GM19395 (cell line): ENCODE measurements around the gene TRIM72.
A peak's percentile ranks its signal among the peaks of the same experiment; 100 is the strongest.
"Not testable (repeated sequence)": the region's sequence is repeated elsewhere in the genome, so short reads cannot be mapped to it uniquely, and the experiment has no call there.

Experiments
- ATAC-seq: cut with Tn5 transposase; IDR thresholded peaks from one replicate; pipeline ENCODE4 v1.9.1; 2021; ENCODE audit warnings: mild to moderate bottlenecking, moderate library complexity; ENCODE audit not compliant: unreplicated experiment

Gene TRIM72

DNA sequence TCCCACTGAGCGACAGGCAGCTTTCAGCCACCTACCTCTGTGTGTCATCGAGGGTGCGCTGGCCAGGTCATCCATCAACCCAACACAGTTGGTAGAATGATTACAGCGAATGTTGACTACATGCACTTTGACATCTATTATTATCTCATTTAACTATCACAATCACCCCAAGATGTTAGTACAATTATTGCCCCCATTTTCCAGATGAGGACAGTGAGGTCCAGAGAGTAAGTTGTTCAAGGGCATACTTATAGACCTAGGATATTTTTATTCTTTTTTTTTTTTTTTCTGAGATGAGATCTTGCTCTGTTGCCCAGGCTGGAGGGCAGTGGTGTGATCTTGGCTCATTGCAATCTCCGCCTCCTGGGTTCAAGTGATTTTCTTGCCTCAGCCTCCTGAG is 37.5 kb downstream of the TRIM72 start:
- ATAC-seq, result no peak

DNA sequence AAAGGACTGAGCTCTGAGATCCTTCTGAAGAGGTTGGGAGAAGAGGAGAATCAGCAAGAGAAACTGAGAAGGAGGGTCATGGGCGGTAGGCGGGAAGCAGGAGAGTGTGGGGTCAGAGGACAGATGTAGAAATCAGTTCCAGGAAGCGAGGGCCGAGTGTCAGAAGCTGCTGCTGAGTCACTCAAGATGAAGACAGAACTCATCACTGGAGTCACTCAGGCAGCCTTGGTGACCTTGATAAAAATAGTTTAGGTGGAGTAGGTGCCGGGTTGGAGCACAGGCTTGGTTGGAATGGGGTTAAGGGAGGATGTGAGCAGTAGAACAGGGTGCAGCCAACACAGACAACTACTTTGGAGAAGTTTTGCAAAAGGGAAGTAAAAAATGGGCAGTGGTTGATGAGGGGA is 39.7 kb downstream of the TRIM72 start:
- ATAC-seq, result no peak

- no peak for ATAC-seq
Observed at GRCh38 chr16:31256466-31256865, 42.5 kb downstream of the TRIM72 start.

GRCh38 chr16:31258366-31258765 is 44.4 kb downstream of the TRIM72 start:
- ATAC-seq, result no peak

GRCh38 chr16:31260136-31260931 is 46.4 kb downstream of the TRIM72 start:
- ATAC-seq, result no peak

DNA sequence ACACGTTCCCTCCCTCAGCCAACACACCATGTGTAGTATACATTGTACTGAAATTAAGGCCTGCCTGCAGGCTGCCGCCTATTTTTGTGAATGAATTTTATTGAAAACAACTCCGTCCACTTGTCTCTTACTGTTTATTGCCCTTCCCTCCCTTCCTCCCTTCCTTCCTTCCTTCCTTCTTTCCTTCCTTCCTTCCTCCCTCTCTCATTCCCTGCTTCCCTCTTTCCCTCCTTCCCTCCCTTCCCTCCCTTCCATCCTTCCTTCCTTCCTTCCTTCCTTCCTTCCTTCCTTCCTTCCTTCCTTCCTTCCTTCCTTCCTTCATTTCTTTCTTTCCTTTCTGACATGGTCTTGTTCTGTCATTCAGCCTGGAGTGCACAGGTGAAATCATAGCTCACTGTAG is 48.2 kb downstream of the TRIM72 start:
- ATAC-seq, result no peak

GRCh38 chr16:31265329-31266245 is 51.7 kb downstream of the TRIM72 start:
- ATAC-seq, result peak; percentile 83

- no peak for ATAC-seq
Observed at GRCh38 chr16:31267332-31268032, 53.6 kb downstream of the TRIM72 start.

- no peak for ATAC-seq
Observed at GRCh38 chr16:31268033-31268365, 54.1 kb downstream of the TRIM72 start.

DNA sequence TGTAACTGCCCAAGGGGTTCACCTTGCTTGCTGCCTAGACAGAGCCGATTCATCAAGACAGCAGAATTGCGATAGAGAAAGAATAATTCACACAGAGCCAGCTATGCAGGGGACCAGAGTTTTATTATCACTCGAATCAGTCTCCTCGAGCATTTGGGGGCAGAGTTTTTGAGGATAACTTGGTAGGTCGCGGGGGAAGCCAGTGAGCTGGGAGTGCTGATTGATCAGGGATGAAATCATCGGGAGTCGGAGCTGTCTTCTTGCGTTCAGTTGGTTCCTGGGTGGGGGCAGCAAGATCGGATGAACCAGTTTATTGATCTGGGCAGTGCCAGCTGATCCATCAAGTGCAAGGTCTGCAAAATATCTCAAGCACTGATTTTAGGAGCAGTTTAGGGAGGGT is 55.0 kb downstream of the TRIM72 start:
- no peak for ATAC-seq

- no peak for ATAC-seq
Observed at GRCh38 chr16:31269541-31269940, 55.6 kb downstream of the TRIM72 start.

GRCh38 chr16:31269973-31270372 is 56.1 kb downstream of the TRIM72 start:
- ATAC-seq, result not testable (repeated sequence)

DNA sequence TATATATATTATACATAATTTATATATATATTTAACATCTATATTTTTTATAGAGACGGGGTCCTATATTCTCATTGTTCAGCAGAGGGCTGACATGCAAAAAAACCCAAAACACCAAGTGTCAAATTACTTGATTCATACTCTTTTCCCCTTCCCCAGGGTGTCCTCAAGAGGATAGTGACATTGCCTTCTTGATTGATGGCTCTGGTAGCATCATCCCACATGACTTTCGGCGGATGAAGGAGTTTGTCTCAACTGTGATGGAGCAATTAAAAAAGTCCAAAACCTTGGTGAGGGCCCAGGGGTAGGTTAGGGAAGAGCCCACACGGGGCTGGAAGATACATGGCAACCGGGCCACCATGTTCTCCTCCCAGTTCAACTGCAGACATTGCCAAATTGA is 56.9 kb downstream of the TRIM72 start:
- ATAC-seq, result no peak

DNA sequence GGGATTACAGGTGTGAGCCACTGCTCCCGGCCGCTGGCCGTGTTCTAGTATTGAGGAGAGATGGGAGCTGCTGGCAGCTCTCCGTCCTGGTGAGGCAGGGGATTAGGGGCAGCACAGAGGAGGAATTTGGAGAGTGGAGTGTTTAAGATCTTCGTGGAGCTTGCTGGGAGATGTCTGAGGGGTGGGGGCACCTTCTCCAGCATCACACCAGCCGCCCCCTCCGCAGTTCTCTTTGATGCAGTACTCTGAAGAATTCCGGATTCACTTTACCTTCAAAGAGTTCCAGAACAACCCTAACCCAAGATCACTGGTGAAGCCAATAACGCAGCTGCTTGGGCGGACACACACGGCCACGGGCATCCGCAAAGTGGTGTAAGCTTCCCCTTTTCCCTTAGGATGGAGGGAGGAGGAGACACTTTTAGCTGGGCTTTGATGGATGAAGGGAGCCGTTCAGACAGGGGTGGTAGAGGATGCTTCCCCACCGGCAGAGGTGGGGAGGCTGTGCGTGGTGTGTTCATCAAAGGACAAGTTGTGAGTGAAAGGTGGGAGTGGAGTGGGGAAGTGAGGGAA is 57.8 kb downstream of the TRIM72 start:
- ATAC-seq, result no peak

- ATAC-seq, result no peak
Observed at GRCh38 chr16:31273187-31273586, 59.3 kb downstream of the TRIM72 start.

DNA sequence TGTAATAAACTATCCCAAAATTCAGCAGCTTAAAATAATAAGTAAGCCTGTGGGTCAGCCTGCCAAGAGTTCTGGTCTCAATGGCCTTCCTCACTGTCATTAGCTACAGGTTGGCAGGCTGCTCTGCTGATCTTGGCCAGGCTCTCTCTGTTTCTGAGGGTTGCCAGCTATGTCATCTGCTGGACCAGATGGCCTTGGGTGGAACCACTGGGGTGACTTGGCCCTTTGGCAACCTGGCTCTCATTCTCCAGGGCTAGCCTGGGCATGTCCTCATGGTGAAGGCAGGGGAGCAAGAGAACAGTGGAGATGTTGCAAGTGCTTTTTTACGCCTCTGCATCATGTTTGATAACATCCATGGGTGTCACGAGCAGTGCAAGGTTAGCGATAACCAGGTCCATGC is 59.8 kb downstream of the TRIM72 start:
- ATAC-seq, result no peak

DNA sequence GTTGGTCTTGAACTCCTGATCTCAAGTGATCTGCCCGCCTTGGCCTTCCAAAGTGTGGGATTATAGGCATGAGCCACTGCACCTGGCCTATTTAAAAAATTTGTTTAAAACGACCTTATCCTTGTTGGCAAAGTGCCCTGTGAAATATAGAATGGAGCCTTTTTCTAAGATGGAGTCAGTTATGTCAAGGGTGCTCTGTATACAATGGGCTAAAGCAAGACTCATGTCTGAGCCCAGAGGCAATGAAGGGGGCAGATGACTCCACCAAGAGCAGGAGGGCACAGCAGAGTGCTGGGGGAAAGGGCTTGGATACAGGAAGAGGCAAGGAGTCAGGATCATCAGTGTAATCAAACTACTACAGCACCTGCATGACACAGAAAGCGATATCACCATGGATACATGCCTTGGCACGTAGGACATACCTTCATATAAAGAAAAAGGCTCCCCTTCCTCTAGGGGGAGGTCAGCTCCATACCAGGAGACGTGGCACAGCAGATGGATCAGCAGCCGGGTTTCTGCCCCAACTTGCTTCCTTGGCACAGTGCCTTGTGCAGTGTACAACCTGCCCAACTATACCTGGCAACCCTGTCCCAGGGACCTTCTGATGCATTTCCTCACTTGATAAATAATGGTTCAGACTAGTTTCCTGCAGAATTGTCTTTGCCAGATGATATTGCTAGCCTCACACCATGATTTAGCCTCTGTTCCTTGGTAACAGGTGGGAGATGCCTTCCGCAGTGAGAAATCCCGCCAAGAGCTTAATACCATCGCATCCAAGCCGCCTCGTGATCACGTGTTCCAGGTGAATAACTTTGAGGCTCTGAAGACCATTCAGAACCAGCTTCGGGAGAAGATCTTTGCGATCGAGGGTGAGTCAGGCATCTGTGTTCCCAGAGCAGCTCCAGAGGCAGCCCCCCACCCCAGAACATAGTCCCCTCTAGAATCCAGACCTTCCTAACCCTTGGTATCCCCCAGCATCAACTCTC is 61.2 kb downstream of the TRIM72 start:
- ATAC-seq, result no peak

DNA sequence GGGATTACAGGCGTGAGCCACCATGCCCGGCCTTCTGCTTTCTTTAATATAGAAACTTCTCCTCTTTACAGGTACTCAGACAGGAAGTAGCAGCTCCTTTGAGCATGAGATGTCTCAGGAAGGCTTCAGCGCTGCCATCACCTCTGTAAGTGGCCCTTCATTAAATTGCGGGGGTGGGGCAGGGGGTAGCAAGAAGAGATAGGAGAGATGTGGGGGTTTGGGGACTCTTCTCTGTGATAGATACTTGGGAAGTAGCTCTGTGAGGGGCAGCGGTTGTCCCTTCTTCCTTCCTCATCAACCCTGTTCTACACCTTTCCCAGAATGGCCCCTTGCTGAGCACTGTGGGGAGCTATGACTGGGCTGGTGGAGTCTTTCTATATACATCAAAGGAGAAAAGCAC is 62.7 kb downstream of the TRIM72 start:
- no peak for ATAC-seq

- no peak for ATAC-seq
Observed at GRCh38 chr16:31277659-31278260, 63.8 kb downstream of the TRIM72 start.

- not testable (repeated sequence) for ATAC-seq
Observed at GRCh38 chr16:31278853-31279252, 64.9 kb downstream of the TRIM72 start.
